HEK293 (cell line): ENCODE data around the gene UCK2.

Source experiments
- CTCF ChIA-PET: fragments of 350-600 bp; formaldehyde crosslinking; extraction: SDS; loops from one replicate; lab custom pipeline; 2021; ENCODE audit warnings: antibody characterized with exemption; lab: Yijun Ruan, JAX
- POLR2A ChIA-PET: fragments of 300-600 bp; formaldehyde crosslinking; extraction: SDS; loops from one replicate; lab custom pipeline; 2020; ENCODE audit warnings: antibody characterized with exemption, inconsistent platforms; lab: Yijun Ruan, JAX
- H3K27ac ChIP-seq: fragments of 200-500 bp; sonication (Bioruptor generic); 2 replicates; pipeline ENCODE4 v1.5.1; 2014; ENCODE audit warnings: low read depth, low read length, control low read depth, inconsistent platforms; ENCODE audit errors: extremely low read depth
- H3K36me3 ChIP-seq, 2 experiments: fragments of 200-500 bp in 1 of 2; sonication (Bioruptor generic) in 1 of 2; 1 replicate in 1 of 2; 2 replicates in 1 of 2; pipeline ENCODE4 v1.5.1; 2014 to 2017; ENCODE audit warnings: inconsistent platforms in 2 of 2, low read length in 2 of 2; ENCODE audit not compliant: control insufficient read depth in 2 of 2, insufficient read depth in 1 of 2
- H3K4me1 ChIP-seq: fragments of 200-500 bp; sonication (Bioruptor generic); 2 replicates; pipeline ENCODE4 v1.5.1; 2014; ENCODE audit warnings: mild to moderate bottlenecking, low read length, inconsistent platforms; ENCODE audit not compliant: control insufficient read depth, insufficient read depth
- H3K4me3 ChIP-seq: 2 replicates; pipeline ENCODE4 v1.5.1; 2011; ENCODE audit warnings: low read depth, mild to moderate bottlenecking, control low read depth, low read length, moderate library complexity
- H3K9me3 ChIP-seq: fragments of 200-500 bp; sonication (Bioruptor generic); 2 replicates; pipeline ENCODE4 v1.5.1; 2014; ENCODE audit warnings: low read depth, low read length, inconsistent platforms; ENCODE audit not compliant: control insufficient read depth, insufficient read depth
- EGR2 ChIP-seq: fragments of 450-650 bp; formaldehyde crosslinking; IDR thresholded peaks from 2 replicates; pipeline ENCODE4 v1.5.1; 2016; ENCODE audit warnings: low read depth, missing biosample characterization, missing genetic modification characterization
- GLI2 ChIP-seq: fragments of 450-650 bp; formaldehyde crosslinking; IDR thresholded peaks from 2 replicates; pipeline ENCODE4; 2017; ENCODE audit warnings: missing biosample characterization, missing genetic modification characterization, low read depth, borderline replicate concordance
- OSR2 ChIP-seq: fragments of 450-650 bp; formaldehyde crosslinking; IDR thresholded peaks from 2 replicates; pipeline ENCODE4 v1.5.1; 2016; ENCODE audit warnings: missing biosample characterization, missing genetic modification characterization
- SALL2 ChIP-seq: fragments of 450-650 bp; formaldehyde crosslinking; IDR thresholded peaks from 2 replicates; pipeline ENCODE4 v1.5.0; 2017; ENCODE audit warnings: missing biosample characterization, mild to moderate bottlenecking, missing genetic modification characterization, borderline replicate concordance
- SCRT2 ChIP-seq: fragments of 450-650 bp; formaldehyde crosslinking; IDR thresholded peaks from 2 replicates; pipeline ENCODE4 v1.5.1; 2016; ENCODE audit warnings: missing biosample characterization, missing genetic modification characterization
- SP3 ChIP-seq: fragments of 450-650 bp; formaldehyde crosslinking; IDR thresholded peaks from 2 replicates; pipeline ENCODE4 v1.5.1; 2016; ENCODE audit warnings: missing biosample characterization, missing genetic modification characterization
- ZBTB7A ChIP-seq: fragments of 450-650 bp; formaldehyde crosslinking; IDR thresholded peaks from 2 replicates; pipeline ENCODE4 v1.5.1; 2016; ENCODE audit warnings: low read depth, missing biosample characterization, missing genetic modification characterization
- ZFP37 ChIP-seq: fragments of 450-650 bp; formaldehyde crosslinking; IDR thresholded peaks from 2 replicates; pipeline ENCODE4 v1.5.1; 2016; ENCODE audit warnings: missing biosample characterization, missing genetic modification characterization
- ZNF132 ChIP-seq: fragments of 450-650 bp; formaldehyde crosslinking; IDR thresholded peaks from 2 replicates; pipeline ENCODE4 v1.5.1; 2017; ENCODE audit warnings: missing biosample characterization, missing genetic modification characterization, borderline replicate concordance
- ZNF2 ChIP-seq: fragments of 450-650 bp; formaldehyde crosslinking; IDR thresholded peaks from 2 replicates; pipeline ENCODE4 v1.5.1; 2016; ENCODE audit warnings: missing biosample characterization, missing genetic modification characterization
- ZNF239 ChIP-seq: fragments of 450-650 bp; formaldehyde crosslinking; IDR thresholded peaks from 2 replicates; pipeline ENCODE4 v1.5.1; 2016; ENCODE audit warnings: missing biosample characterization, missing genetic modification characterization
- ZNF335 ChIP-seq: fragments of 450-650 bp; formaldehyde crosslinking; conservative IDR thresholded peaks from 2 replicates; pipeline ENCODE4 v1.5.1; 2016; ENCODE audit warnings: missing biosample characterization, missing genetic modification characterization
- ZNF394 ChIP-seq: fragments of 450-650 bp; formaldehyde crosslinking; IDR thresholded peaks from 2 replicates; pipeline ENCODE4 v1.5.1; 2016; ENCODE audit warnings: missing biosample characterization, missing genetic modification characterization, mild to moderate bottlenecking, moderate library complexity, borderline replicate concordance
- ZNF473 ChIP-seq: fragments of 450-650 bp; formaldehyde crosslinking; IDR thresholded peaks from 2 replicates; pipeline ENCODE4 v1.5.1; 2017; ENCODE audit warnings: missing biosample characterization, missing genetic modification characterization
- ZNF514 ChIP-seq: fragments of 450-650 bp; formaldehyde crosslinking; IDR thresholded peaks from 2 replicates; pipeline ENCODE4 v1.5.1; 2016; ENCODE audit warnings: missing biosample characterization, missing genetic modification characterization
- ZNF544 ChIP-seq: fragments of 450-650 bp; formaldehyde crosslinking; IDR thresholded peaks from 2 replicates; pipeline ENCODE4 v1.5.0; 2017; ENCODE audit warnings: missing biosample characterization, missing genetic modification characterization
- ZNF701 ChIP-seq: fragments of 450-650 bp; formaldehyde crosslinking; IDR thresholded peaks from 2 replicates; pipeline ENCODE4 v1.5.1; 2016; ENCODE audit warnings: missing biosample characterization, missing genetic modification characterization
- TF ChIP-seq, protein P1 (sequence below): fragments of 450-650 bp; formaldehyde crosslinking; IDR thresholded peaks from 2 replicates; pipeline ENCODE4 v1.5.1; 2016; ENCODE audit warnings: missing biosample characterization, missing genetic modification characterization
- TF ChIP-seq, protein P2 (sequence below): fragments of 450-650 bp; formaldehyde crosslinking; IDR thresholded peaks from 2 replicates; pipeline ENCODE4 v1.5.1; 2016; ENCODE audit warnings: missing biosample characterization, missing genetic modification characterization
- TF ChIP-seq, protein P3 (sequence below): fragments of 450-650 bp; formaldehyde crosslinking; IDR thresholded peaks from 2 replicates; pipeline ENCODE4 v1.5.1; 2016; ENCODE audit warnings: missing biosample characterization, missing genetic modification characterization, low read depth
- TF ChIP-seq, protein P4 (sequence below): fragments of 450-650 bp; formaldehyde crosslinking; IDR thresholded peaks from 2 replicates; pipeline ENCODE4 v1.5.1; 2016; ENCODE audit warnings: missing biosample characterization, missing genetic modification characterization

UCK2 gene

DNA sequence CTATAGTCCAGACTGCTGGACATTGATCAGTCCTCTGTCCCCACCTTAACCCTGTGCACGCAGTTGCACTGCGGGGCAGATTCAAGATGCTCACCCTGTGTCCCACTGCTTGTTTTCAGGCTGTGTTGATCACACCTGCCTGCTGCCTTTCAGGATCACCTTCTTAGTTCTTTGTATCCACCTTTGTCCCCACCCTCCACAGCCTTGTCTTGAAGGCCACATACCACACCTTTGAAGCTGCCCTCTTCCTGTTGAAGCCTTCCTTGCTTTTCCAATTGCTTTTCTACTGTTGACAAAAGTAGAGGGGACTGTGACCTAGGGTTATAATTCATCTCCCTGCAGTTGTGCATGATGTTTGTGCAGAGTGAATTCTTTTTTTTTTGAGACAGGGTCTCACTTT, 32.7 kb downstream of the UCK2 start (continued):
- TF ChIP-seq, protein P1, sequence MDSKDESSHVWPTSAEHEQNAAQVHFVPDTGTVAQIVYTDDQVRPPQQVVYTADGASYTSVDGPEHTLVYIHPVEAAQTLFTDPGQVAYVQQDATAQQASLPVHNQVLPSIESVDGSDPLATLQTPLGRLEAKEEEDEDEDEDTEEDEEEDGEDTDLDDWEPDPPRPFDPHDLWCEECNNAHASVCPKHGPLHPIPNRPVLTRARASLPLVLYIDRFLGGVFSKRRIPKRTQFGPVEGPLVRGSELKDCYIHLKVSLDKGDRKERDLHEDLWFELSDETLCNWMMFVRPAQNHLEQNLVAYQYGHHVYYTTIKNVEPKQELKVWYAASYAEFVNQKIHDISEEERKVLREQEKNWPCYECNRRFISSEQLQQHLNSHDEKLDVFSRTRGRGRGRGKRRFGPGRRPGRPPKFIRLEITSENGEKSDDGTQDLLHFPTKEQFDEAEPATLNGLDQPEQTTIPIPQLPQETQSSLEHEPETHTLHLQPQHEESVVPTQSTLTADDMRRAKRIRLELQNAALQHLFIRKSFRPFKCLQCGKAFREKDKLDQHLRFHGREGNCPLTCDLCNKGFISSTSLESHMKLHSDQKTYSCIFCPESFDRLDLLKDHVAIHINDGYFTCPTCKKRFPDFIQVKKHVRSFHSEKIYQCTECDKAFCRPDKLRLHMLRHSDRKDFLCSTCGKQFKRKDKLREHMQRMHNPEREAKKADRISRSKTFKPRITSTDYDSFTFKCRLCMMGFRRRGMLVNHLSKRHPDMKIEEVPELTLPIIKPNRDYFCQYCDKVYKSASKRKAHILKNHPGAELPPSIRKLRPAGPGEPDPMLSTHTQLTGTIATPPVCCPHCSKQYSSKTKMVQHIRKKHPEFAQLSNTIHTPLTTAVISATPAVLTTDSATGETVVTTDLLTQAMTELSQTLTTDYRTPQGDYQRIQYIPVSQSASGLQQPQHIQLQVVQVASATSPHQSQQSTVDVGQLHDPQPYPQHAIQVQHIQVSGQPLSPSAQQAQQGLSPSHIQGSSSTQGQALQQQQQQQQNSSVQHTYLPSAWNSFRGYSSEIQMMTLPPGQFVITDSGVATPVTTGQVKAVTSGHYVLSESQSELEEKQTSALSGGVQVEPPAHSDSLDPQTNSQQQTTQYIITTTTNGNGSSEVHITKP (tag by site-specific recombination) = no peak
- TF ChIP-seq ZNF132 (tag by site-specific recombination) (no peak), ZBTB7A (tag by site-specific recombination) (no peak), OSR2 (tag by site-specific recombination) (no peak), ZFP37 (tag by site-specific recombination) (no peak), ZNF335 (tag by site-specific recombination) (no peak), SALL2 (tag by site-specific recombination) (no peak), ZNF239 (tag by site-specific recombination) (no peak), EGR2 (no peak), SCRT2 (no peak)
- TF ChIP-seq, protein P2, sequence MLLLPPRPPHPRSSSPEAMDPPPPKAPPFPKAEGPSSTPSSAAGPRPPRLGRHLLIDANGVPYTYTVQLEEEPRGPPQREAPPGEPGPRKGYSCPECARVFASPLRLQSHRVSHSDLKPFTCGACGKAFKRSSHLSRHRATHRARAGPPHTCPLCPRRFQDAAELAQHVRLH (tag by site-specific recombination) = no peak
- TF ChIP-seq, protein P3, sequence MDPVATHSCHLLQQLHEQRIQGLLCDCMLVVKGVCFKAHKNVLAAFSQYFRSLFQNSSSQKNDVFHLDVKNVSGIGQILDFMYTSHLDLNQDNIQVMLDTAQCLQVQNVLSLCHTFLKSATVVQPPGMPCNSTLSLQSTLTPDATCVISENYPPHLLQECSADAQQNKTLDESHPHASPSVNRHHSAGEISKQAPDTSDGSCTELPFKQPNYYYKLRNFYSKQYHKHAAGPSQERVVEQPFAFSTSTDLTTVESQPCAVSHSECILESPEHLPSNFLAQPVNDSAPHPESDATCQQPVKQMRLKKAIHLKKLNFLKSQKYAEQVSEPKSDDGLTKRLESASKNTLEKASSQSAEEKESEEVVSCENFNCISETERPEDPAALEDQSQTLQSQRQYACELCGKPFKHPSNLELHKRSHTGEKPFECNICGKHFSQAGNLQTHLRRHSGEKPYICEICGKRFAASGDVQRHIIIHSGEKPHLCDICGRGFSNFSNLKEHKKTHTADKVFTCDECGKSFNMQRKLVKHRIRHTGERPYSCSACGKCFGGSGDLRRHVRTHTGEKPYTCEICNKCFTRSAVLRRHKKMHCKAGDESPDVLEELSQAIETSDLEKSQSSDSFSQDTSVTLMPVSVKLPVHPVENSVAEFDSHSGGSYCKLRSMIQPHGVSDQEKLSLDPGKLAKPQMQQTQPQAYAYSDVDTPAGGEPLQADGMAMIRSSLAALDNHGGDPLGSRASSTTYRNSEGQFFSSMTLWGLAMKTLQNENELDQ = no peak

DNA sequence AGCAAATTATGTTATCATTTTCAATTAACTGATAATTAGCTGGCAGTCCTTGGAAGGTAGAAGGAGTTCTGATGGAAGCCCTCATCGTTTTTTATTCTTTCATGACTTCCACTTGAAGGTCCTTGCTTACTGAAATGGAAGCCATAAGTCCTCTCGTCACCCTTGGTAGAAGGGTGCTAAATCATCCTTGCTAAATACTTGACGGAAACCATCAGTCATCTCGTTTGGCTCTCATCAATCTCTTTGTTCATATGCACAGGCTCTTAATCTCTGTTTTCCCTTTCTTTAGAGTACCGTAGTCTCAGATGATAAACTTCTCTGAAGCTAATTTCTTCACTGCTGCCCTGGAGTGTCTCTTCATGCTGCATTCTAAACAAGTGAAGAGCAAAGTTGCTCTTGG, 34.5 kb downstream of the UCK2 start:
- ChIA-PET CTCF (interaction anchor here (0.7 kb wide), 1 partner anchor 20 kb away, joined by 3 read pairs; no protein-coding TSS in a partner anchor), POLR2A (no interaction called here)
- H3K4me1 ChIP-seq = peaks cover 4% of the 10 kb centered on the region
- no peak overlapping the region for H3K4me3 ChIP-seq
- TF ChIP-seq SP3 (tag by site-specific recombination) (no peak), ZNF2 (tag by site-specific recombination) (no peak), ZNF473 (no peak), ZNF394 (tag by site-specific recombination) (no peak), ZNF701 (tag by site-specific recombination) (no peak), ZNF514 (tag by site-specific recombination) (no peak), GLI2 (tag by site-specific recombination) (no peak), ZNF544 (tag by site-specific recombination) (no peak)
- TF ChIP-seq, protein P4, sequence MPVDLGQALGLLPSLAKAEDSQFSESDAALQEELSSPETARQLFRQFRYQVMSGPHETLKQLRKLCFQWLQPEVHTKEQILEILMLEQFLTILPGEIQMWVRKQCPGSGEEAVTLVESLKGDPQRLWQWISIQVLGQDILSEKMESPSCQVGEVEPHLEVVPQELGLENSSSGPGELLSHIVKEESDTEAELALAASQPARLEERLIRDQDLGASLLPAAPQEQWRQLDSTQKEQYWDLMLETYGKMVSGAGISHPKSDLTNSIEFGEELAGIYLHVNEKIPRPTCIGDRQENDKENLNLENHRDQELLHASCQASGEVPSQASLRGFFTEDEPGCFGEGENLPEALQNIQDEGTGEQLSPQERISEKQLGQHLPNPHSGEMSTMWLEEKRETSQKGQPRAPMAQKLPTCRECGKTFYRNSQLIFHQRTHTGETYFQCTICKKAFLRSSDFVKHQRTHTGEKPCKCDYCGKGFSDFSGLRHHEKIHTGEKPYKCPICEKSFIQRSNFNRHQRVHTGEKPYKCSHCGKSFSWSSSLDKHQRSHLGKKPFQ (tag by site-specific recombination) = no peak
- H3K9me3 ChIP-seq = no peaks in the 10 kb centered on the region
- H3K36me3 ChIP-seq = no peaks in the 10 kb centered on the region; a peak in 1 of 3 replicates
- H3K27ac ChIP-seq = no peak overlapping the region
